HFF-Myc (cell line): Measurements from ENCODE around the gene PLA2G4C.
"Not testable (repeated sequence)": the region's sequence is repeated elsewhere in the genome, so short reads cannot be mapped to it uniquely, and the experiment has no call there.

Experiments
- DNase-seq: peaks from one replicate; pipeline ENCODE4 v3.0.0-alpha.2; 2011; ENCODE audit warnings: low read depth; ENCODE audit errors: extremely low read depth
- H3K4me3 ChIP-seq: replicated peaks from 2 replicates; pipeline ENCODE4 v1.5.1; 2011; ENCODE audit warnings: low read depth, mild to moderate bottlenecking, control low read depth, low read length
- CTCF ChIP-seq: IDR thresholded peaks from 2 replicates; pipeline ENCODE4 v1.5.1; 2012; ENCODE audit warnings: mild to moderate bottlenecking, low read depth, low read length, control low read depth; ENCODE audit errors: missing control alignments

PLA2G4C gene

GRCh38 chr19:48094855-48095203 is 15.8 kb downstream of the PLA2G4C start:
- TF ChIP-seq CTCF = no peak
- H3K4me3 ChIP-seq = no peak overlapping the region

GRCh38 chr19:48094129-48094854 is 16.3 kb downstream of the PLA2G4C start:
- no peak overlapping the region for H3K4me3 ChIP-seq
- TF ChIP-seq CTCF = no peak
- DNase-seq = no peak

More at GRCh38 chr19:48094855-48095203, 15.8 kb downstream of the PLA2G4C start:
- no peak for DNase-seq

GRCh38 chr19:48091111-48091718 is 19.4 kb downstream of the PLA2G4C start:
- not testable (repeated sequence) for H3K4me3 ChIP-seq
- peak; percentile 95 for DNase-seq

- TF ChIP-seq CTCF = no peak
- DNase-seq = no peak
- H3K4me3 ChIP-seq = no peak overlapping the region
Observed at GRCh38 chr19:48090281-48090802, 20.3 kb downstream of the PLA2G4C start.

GRCh38 chr19:48088991-48089390 is 21.6 kb downstream of the PLA2G4C start:
- not testable (repeated sequence) for H3K4me3 ChIP-seq, DNase-seq

GRCh38 chr19:48085904-48086864 is 24.4 kb downstream of the PLA2G4C start:
- DNase-seq = no peak
- no peak overlapping the region for H3K4me3 ChIP-seq
- TF ChIP-seq CTCF = peak; percentile 9

- no peak for DNase-seq
- no peak for TF ChIP-seq CTCF
- H3K4me3 ChIP-seq = no peak overlapping the region
Observed at GRCh38 chr19:48085076-48085475, 25.5 kb downstream of the PLA2G4C start.
